Measurements from ENCODE around the gene UBR1.

Gene UBR1

GRCh38 chr15:43107751-43108150 lies 1.9 kb upstream of the UBR1 start:
- DNase-seq (ENCODE audit: low read depth, low spot score) = no peak

- no peak for DNase-seq (ENCODE audit: low read depth, low spot score)
These were observed 620 bp upstream of the UBR1 start for GRCh38 chr15:43106486-43106829.

- no peak for DNase-seq (ENCODE audit: low read depth, low spot score)
These were observed 631 bp downstream of the UBR1 start for GRCh38 chr15:43105077-43105736.

GRCh38 chr15:43104426-43104825 lies 1.4 kb downstream of the UBR1 start:
- DNase-seq (ENCODE audit: low read depth, low spot score) = no peak

- no peak for DNase-seq (ENCODE audit: low read depth, low spot score)
These were observed 1.9 kb downstream of the UBR1 start for GRCh38 chr15:43103907-43104306.

GRCh38 chr15:43102187-43102586 lies 3.7 kb downstream of the UBR1 start:
- DNase-seq (ENCODE audit: low read depth, low spot score) = no peak

GRCh38 chr15:43100971-43101370 lies 4.9 kb downstream of the UBR1 start:
- no peak for DNase-seq (ENCODE audit: low read depth, low spot score)

- no peak for DNase-seq (ENCODE audit: low read depth, low spot score)
These were observed 6.6 kb downstream of the UBR1 start for GRCh38 chr15:43099105-43099845.

GRCh38 chr15:43096411-43096810 lies 9.4 kb downstream of the UBR1 start:
- no peak for DNase-seq (ENCODE audit: low read depth, low spot score)

- no peak for DNase-seq (ENCODE audit: low read depth, low spot score)
These were observed 10.0 kb downstream of the UBR1 start for GRCh38 chr15:43095708-43096347.

- DNase-seq (ENCODE audit: low read depth, low spot score) = no peak
These were observed 10.6 kb downstream of the UBR1 start for GRCh38 chr15:43095243-43095642.

GRCh38 chr15:43094416-43095030 lies 11.3 kb downstream of the UBR1 start:
- no peak for DNase-seq (ENCODE audit: low read depth, low spot score)

GRCh38 chr15:43093026-43093425 lies 12.8 kb downstream of the UBR1 start:
- DNase-seq (ENCODE audit: low read depth, low spot score) = no peak

GRCh38 chr15:43091859-43092258 lies 14.0 kb downstream of the UBR1 start:
- DNase-seq (ENCODE audit: low read depth, low spot score) = no peak

GRCh38 chr15:43086551-43086950 lies 19.3 kb downstream of the UBR1 start:
- DNase-seq (ENCODE audit: low read depth, low spot score) = no peak

GRCh38 chr15:43085921-43086320 lies 19.9 kb downstream of the UBR1 start:
- DNase-seq (ENCODE audit: low read depth, low spot score) = no peak

GRCh38 chr15:43082509-43082908 lies 23.3 kb downstream of the UBR1 start:
- no peak for DNase-seq (ENCODE audit: low read depth, low spot score)

- DNase-seq (ENCODE audit: low read depth, low spot score) = no peak
These were observed 24.6 kb downstream of the UBR1 start for GRCh38 chr15:43081283-43081682.

- no peak for DNase-seq (ENCODE audit: low read depth, low spot score)
These were observed 34.4 kb downstream of the UBR1 start for GRCh38 chr15:43071451-43071850.

- no peak for DNase-seq (ENCODE audit: low read depth, low spot score)
These were observed 34.9 kb downstream of the UBR1 start for GRCh38 chr15:43070893-43071292.

GRCh38 chr15:43070249-43070648 lies 35.6 kb downstream of the UBR1 start:
- DNase-seq (ENCODE audit: low read depth, low spot score) = no peak

- no peak for DNase-seq (ENCODE audit: low read depth, low spot score)
These were observed 37.9 kb downstream of the UBR1 start for GRCh38 chr15:43067717-43068461.

Measured in brain pericyte (primary cell).